Measurements from ENCODE around the gene ADGRA3.

The ADGRA3 gene

DNA sequence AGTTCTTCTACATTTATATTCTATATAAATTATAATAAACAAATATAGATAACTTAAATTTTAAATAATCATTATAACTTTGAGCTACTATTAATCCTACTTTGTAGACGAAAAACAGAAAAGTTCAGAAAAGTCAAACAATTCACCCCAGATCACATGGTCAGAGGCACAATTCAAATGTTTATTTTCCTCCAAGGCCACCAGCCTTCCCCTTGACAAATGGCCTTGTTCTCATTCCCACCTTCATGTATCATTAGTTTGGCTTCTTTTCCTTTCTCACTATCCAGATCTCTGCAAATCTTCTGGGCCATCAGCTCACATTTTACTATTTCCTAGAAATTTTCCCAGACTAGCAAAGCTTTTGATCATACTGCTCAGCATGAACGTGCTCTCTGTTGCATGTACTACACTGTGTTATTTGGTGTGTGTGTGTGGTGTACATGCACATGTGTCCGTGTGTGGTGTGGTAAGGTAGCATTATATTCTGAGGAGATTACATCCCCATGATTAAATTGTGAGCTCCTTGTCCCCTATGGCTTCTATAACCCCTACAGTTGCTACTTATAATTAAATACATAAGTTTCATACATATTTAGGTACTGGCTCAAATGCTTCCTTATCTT, 61.5 kb downstream of the ADGRA3 start:
- FAIRE-seq (peak; percentile 2), DNase-seq (ENCODE audit: low spot score) (no peak)

DNA sequence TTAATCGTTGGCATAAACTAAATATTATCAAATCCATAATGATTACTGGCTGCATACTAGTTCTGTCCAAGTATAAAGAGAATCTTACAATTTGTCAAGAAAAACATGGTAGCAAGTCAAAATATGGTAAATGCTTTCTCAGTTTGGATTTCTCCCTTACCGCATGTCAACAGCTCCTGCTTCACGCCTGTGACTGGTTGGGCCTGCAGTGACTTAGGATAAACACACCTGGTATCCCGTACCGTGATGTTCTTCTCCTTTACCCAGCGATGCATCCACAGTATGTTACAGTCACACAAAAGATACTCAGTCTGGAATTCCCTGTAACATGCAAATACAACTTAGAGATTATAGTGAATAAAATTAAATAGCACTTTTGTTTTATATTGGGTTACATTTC, 71.1 kb downstream of the ADGRA3 start:
- FAIRE-seq (no peak), DNase-seq (ENCODE audit: low spot score) (no peak)

DNA sequence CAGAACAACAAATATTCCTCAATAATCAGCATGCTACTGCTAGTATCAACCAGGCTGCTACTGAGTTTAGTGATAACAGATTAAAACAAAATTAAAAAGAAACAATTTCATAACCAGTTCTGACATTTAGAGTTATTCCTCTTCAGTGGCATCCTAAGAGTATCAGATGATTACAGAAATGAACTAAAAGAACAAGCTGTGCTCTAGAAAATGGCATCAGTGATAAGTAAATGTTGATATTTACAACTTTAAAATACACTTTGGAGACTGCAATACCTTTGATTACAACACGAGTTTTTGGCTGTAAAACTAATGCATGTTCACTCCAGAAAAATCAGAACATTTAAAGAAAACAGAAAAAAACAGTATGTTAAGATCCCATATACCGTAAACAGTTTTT, 72.9 kb downstream of the ADGRA3 start:
- FAIRE-seq, result no peak
- no peak for DNase-seq (ENCODE audit: low spot score)

DNA sequence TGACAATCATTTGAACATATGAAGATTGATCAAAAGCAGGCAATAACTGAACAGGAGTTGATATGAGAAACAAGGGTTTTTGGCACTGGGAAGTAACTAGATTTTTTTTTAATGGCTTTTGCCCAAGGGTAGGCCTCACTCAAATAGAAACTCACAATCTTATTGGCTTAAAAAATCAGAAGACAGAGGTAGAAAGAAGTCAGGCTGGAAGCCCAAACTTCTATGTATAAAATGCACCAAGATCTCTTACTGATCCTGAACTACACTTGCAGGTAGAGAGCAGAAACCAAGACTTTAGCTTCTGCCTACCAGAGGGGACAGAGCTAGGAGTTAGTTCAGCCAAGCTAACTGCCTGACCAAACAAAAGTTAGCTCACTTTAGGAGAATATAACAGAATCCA, 74.9 kb downstream of the ADGRA3 start:
- FAIRE-seq, result no peak
- DNase-seq (ENCODE audit: low spot score), result no peak

DNA sequence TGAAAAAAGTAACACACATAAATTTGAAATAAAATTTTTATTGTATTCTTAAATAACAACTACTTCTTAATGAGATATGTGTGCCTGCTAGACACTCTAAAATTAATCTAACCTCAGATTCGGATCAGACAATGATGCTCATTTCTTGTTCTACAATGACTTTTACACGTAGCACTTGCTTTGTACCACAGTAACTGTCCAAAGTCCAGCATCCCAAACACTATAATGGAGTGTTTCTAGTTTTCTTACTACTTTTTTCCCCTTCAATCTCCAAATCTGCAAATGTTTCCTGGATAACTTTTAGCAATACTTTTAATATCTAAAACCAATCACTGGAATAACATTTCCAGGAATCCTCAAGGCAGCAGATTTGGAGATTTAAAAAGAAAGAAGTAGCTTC, 75.9 kb downstream of the ADGRA3 start:
- DNase-seq (ENCODE audit: low spot score) (no peak), FAIRE-seq (no peak)

DNA sequence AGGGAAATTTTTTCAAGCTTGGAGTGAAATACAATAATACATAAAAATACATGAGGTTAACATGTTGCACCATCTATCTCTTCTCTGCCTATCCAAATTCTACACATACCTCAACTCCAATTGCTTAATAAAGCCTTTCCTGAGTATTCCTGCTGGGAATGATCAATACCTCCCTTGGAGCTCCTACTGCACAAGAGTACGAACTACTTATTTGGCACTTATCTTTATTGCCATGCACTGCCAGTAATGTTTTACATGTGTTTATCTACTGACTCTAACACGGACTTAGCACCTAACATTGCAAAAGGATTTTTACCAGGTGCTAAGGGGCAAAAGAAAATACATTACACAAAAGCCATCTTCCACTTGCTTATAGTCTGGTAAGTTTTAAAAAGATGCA, 80.2 kb downstream of the ADGRA3 start:
- DNase-seq (ENCODE audit: low spot score) (no peak), FAIRE-seq (no peak)

DNA sequence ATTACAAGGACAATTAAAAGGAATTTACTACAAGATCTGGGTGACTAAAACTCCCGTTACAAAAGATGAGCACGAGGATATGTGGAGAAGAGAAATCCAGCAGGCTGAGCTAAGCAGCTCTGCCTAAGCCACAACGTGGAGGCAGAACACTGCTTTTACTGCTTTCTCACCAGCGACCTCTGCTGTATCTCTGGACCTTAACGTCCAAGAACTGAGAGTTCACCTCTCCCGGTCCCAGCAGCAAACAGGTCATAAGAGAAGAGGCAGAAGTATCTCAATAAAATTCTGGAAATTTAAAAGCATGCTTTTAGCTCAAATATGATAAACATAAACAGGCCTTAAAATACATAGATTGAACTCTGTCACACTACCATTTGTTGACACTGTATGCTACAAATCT, 81.0 kb downstream of the ADGRA3 start:
- FAIRE-seq (no peak), DNase-seq (ENCODE audit: low spot score) (no peak)

DNA sequence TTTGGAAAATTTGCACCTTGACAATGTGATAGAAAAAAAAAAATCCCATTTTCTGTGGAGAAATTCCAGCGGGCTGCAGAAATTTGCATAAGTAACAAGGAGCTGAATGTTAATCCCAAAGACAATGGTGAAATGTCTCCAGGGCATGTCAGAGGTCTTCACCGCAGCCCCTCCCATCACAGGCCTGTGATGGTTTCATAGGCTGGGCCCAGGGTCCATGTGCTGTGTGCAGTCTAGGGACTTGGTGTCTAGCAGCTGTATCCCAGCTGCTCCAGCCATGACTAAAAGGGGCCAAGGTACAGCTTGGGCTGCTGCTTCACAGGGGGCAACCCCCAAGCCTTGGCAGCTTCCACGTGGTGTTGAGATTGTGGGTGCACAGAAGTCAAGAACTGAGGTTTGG, 85.2 kb downstream of the ADGRA3 start:
- DNase-seq (ENCODE audit: low spot score) (no peak), FAIRE-seq (no peak)

DNA sequence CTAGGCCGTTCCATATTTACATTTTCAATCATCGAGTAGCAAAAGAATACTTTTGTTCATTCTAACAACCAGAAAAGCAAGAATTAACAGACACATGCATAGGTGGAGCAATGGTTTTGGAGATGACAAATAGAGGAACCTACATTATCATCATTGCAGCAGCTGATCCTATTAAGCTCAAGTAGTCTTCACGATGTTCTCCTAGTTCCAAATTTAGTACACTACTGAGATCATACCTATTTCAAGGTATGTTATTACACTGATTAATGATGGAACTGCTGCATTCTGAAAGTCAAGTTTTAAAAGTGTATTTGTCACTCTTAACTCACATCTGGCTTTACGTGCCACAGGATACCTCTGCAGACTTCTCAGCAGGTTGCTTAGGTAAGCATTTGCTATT, 87.4 kb downstream of the ADGRA3 start:
- FAIRE-seq (no peak), DNase-seq (ENCODE audit: low spot score) (no peak)

DNA sequence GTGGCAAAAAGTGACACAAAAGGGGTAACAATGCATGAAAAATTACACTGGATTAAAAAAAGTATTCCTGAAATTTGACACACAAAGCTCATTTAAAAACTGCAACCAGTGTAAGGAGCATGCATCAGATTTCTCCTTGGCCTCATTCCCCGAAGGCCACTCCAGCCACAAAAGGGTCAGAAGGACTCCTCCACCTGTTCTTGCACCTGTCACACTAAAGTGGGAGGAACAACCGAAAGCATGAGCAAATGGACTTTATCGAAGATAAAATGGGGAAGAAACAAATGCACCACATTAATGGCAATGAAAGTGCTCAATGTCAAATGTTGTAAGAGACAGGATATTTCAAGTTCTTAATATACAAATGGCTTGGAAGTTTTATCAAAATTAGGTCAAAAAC, 88.2 kb downstream of the ADGRA3 start:
- FAIRE-seq (no peak), DNase-seq (ENCODE audit: low spot score) (no peak)

DNA sequence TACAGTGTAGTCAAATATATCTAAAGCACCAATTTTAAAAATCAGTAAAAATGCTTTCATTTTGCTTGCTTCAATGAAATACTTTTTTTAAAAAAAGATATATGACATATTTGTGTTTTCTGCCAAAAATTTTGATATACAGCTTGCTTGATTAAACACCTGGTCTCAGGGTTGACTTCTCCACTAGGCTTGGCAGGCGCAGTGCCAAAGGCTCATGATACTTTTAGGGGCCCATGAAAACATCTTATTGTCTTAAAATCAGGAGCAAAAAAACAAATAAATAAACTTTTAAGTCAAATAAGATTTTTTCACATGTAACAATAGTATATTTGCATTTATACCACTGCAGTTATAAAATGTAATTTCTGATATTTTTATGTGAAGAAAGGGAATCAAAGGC, 95.6 kb downstream of the ADGRA3 start:
- no peak for DNase-seq (ENCODE audit: low spot score)
- FAIRE-seq, result no peak

DNA sequence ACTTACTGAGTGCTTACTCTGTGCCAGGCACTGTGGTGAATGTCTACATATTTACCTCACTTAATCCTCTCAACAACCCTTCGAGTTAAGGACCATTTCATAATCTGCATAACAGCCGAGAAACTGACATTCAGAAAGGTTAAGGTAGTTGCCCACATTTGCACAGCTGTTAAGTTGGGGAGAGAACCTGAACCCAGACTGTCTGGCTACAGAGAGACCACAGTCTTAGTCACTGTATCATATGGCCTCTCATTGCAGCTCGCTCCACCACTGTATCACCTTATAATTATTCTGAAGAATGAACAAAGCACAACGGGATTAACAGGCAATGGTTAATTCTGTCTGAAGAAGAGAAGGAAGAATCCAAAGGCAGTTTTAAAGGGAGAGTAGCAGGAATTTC, 98.5 kb downstream of the ADGRA3 start:
- DNase-seq (ENCODE audit: low spot score), result no peak

DNA sequence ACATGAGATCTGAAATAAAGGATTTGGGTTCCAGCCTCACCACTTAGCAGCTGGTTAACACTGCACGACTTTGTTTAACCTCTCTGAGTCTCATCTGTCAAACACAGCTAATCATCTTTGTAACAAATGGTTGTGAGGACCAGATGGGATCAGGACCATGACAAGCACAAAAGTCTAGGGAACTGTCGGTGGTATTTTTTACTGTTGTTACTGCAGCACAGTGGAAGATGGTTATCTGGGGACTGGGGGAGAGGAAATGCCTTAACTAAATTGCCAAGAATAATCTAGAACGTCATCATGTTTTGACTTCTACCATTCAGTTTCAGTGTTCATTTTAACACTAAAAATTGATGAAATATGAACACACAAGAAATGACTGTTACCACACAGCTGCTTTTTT, 99.5 kb downstream of the ADGRA3 start:
- FAIRE-seq, result no peak
- no peak for DNase-seq (ENCODE audit: low spot score)

More for the DNA sequence above, 98.5 kb downstream of the ADGRA3 start:
- FAIRE-seq, result no peak

DNA sequence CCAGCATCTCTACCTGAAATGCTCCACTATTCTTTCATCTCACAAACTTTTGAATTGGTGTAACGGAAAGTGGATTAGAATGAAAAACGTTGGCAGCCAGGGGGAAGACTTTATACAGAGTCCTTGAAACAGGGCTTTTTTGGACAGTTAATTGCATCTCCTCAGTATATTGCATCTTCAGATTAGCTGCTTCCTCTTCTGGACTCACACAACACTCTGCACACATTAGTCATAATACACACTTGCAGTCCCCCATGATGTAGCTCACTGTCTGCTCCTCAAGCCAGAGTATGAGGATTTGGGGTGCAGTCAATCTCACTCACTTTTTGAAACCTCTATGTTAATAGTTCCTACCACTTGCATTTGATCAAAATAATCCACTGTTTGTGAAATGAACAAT, 101.0 kb downstream of the ADGRA3 start:
- DNase-seq (ENCODE audit: low spot score) (no peak), FAIRE-seq (no peak)

DNA sequence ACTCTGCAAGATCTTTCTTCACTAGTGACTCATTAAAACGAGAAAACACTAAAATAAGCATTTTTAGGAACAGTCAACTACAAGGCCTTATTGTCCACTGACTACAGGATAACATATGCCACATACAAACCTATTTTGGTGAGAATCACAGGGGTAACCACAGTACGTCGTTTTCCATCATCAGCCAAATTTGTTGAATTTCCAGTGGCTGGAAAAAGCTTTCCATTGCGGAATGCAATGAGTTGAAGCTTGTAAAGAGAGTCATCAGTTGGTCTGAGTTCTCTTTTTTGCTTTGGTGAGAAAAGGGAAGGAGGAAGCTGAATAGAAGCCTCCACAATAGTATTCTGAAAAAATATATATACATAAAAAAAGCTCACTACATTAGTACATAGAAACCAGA, 102.4 kb downstream of the ADGRA3 start:
- DNase-seq (ENCODE audit: low spot score), result no peak
- FAIRE-seq, result no peak

DNA sequence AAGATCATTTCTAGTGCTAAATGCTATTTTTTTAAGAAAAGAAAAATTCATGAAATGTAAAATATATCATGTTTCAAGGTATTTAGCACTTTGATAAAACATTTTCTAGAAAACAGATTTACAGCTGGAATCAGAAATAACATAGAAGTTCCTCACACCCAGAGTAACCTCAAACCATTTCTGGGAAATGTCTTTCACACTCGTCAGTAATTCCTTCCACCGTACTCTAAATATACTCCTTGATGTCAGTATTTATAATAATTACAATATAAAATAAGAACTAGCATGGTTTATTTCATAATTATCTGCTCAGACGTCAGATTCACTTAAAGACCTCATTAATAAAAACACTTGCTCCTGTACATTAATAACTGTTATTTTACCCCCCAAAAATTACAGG, 103.9 kb downstream of the ADGRA3 start:
- FAIRE-seq (no peak), DNase-seq (ENCODE audit: low spot score) (no peak)

DNA sequence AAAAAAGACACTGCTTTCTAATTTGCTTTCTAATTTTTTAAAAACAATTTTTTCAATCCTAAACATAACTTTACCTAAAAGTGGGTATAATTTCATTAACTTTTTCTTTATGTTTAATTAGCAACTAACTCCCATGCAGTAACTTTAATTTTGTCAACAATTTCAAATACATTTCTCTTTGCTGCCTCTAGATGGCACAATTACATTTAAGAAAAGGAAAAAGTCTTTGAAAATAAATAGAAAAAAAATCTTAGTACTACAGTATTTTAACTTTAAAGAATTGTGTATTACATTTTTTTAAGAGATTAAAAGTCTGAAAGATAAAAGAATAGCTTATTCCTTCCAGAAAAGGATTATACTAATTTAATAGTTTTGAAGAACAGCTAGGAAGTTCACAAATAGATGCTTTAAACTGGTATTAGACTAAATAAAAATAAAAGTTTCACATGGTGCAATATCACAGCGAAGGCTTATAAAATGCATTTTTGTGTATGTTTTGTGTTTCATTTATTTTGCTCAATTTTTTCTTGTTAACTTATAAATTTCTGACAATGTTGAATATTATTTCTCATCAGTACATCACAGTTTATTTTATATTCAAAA, 105.1 kb downstream of the ADGRA3 start:
- peak; percentile 92 for FAIRE-seq
- peak; percentile 38 for DNase-seq (ENCODE audit: low spot score)

DNA sequence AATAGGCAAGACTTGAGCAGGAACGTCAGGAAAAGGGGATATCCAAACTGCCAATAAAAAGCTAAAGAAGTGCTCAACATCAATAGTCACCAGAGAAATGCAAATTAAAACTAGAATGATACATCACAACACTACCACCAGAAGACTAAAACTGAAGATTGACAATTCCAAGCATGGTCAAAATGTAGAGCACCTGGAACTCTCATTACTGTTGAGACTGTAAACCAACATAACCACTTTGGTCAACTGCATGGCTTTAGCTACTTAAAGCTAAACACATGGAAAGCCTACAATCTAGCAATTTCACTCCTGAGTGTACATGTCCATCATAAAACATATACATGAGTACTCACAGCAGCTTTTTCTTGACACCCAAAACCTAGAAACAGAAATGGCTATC, 107.4 kb downstream of the ADGRA3 start:
- no peak for DNase-seq (ENCODE audit: low spot score)
- no peak for FAIRE-seq

DNA sequence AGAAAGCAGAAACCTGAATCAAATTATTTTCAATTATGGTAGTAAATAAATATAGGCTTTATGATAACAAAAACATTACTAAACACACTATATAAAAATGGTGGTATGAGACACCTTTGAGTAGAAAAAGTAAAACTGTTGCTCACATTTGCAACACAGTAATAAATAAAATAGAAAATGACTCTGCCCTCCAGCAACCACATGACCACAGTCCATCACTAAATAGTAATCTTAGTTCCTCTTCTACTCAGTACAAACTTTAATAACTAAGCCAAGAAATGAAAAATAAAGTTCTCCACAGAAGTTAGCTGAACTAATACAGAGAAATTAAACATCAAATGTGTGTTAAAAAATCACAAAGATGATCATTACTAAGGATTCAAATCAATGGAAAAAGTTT, 108.5 kb downstream of the ADGRA3 start:
- FAIRE-seq, result no peak
- DNase-seq (ENCODE audit: low spot score), result no peak

DNA sequence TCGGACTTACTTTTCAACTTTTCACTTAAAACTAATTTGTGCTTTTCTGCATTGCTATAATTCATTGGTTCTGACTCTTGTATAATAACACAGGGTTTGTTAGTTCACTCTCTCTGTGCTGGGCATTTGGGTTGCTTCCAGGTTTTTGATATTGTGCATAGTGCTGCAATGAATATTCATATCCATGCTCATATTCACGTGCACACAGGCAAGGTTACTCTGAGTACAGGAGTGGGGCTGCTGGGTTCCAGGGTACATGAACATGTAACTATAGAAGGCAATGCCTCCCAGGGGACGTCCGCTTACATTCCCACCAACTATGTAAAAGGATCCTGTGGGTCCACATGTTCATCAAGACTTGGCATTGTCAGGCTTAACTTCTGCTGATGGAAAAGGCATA, 117.2 kb downstream of the ADGRA3 start:
- FAIRE-seq, result no peak
- no peak for DNase-seq (ENCODE audit: low spot score)

DNA sequence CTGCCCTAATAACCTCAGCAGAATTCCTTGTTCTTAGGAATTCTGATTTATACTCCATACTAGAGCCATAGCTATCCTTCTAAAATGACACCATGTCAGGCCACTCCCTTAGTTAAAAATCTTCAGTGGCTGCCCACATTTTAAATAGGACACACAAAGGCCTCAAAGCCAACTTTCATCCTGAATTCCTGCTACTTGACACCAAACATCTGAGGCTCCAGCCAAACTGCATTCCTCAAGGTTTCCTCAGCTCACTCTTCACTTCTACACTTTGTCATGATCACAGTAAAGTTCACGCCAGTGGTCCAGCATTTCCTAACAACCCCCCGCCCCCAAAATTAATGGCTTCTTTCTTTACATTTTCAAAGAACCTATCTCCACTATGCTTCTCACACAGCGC, 124.3 kb downstream of the ADGRA3 start:
- FAIRE-seq (no peak), DNase-seq (ENCODE audit: low spot score) (no peak)

DNA sequence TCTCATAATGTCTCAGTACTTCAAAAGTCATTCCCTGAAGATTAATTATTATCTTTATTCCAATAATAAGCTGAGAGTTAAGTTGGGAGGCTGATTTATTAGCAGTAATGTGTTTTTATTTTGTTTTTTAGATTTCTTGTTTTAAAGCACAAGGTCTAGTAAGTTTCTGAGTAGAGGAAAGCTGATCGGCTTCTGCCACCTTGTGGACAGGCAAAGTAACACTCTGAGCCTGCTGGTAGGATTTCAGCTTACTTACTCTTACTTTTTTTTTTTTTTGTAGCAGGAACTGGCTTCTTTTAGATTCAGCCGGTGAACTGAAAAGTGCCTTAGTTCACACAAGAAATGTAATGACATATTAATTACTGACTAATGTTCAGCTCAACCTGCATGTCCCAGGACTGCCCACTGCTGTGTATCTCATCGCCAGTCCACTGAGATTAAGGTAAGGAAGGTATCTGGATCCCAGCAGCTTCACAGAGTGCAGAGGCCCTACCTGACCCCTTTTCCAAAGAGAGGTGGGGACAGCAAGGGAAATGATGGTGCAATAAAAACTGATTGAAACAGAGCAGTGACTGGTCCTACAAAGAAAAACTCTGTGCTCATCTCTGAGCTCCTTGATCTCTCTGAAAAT, 126.5 kb downstream of the ADGRA3 start:
- FAIRE-seq (peak; percentile 75), DNase-seq (ENCODE audit: low spot score) (peak; percentile 39)

DNA sequence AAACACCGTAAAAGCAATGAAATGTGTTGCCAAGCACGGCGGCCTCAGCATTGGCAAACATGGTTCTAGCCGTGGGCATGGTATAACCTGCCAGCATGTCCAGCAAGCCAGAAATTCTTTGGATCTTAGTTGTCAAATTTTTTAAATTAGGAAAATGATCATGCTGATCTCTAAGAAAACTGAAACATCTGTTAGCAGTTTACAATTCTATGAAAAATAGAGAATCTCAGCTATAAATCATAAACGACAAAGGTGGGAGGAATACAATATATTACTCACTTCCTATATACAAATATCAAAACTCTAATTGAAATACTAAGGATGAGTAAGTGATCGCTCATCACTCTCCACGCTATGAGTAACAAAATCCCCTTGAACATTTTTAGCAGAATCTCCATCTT, 130.3 kb downstream of the ADGRA3 start:
- FAIRE-seq, result peak; percentile 78
- peak; percentile 58 for DNase-seq (ENCODE audit: low spot score)
